Measurements from ENCODE around the gene PNPT1. TPM values are rescaled to one million over a fixed set of nuclear protein-coding genes. Genes with fewer than 3 reads are reported as not detected.
"Not testable (repeated sequence)": the region's sequence is repeated elsewhere in the genome, so short reads cannot be mapped to it uniquely, and the experiment has no call there.

Gene PNPT1
- polyA plus RNA-seq, 3 donors = 6.0 to 10.5 (median 9.5) TPM

- Histone ChIP-seq H3K27ac (ENCODE audit: low read depth in 1 of 2, low read length in 2 of 2) (no peak overlapping the region), H2AFZ (ENCODE audit: insufficient read depth, low read depth, low read length, poor library complexity, severe bottlenecking) (no peak overlapping the region), H3K4me1 (ENCODE audit: control insufficient read depth in 1 of 2, insufficient read depth in 2 of 2, low read length in 2 of 2) (no peaks in the 10 kb centered on the region), H3K9ac (ENCODE audit: insufficient read depth, low read length, poor library complexity, severe bottlenecking) (no peak overlapping the region), H3K9me3 (replicated peaks in 1 of 2; ENCODE audit: control insufficient read depth in 1 of 2, insufficient read depth in 1 of 2, low read length in 2 of 2) (no peaks in the 10 kb centered on the region), H3K4me2 (replicated peaks; ENCODE audit: extremely low read depth, low read length, poor library complexity, severe bottlenecking) (no peak overlapping the region), H3K36me3 (replicated peaks in 1 of 2; ENCODE audit: control insufficient read depth in 1 of 2, insufficient read depth in 2 of 2, low read length in 2 of 2) (peaks cover 46 to 89% of the 10 kb centered on the region in 2 donors), H3K79me2 (ENCODE audit: insufficient read depth, low read length) (peaks cover 87% of the 10 kb centered on the region), H3K4me3 (replicated peaks in 1 of 3; ENCODE audit: low read depth in 2 of 3, low read length in 3 of 3) (no peak overlapping the region), H3K27me3 (ENCODE audit: control insufficient read depth in 2 of 2, insufficient read depth in 2 of 2, low read length in 2 of 2) (no peaks in the 10 kb centered on the region), H4K20me1 (ENCODE audit: insufficient read depth, low read length) (peaks cover 92% of the 10 kb centered on the region)
- H3K36me3 Mint-ChIP-seq = peaks cover 51 to 78% of the 10 kb centered on the region in 2 donors
- intact Hi-C loops (cut with micrococcal nuclease) = no loop called here
- H3K9me3 Mint-ChIP-seq = no peaks in the 10 kb centered on the region
- DNase-seq = no peak
- no peaks in the 10 kb centered on the region for H3K27me3 Mint-ChIP-seq (ENCODE audit: low read depth in 3 of 3)
- H3K27ac Mint-ChIP-seq = no peak overlapping the region
- WGBS (ENCODE audit: insufficient coverage) = 86% methylated on average over 1 of the region's 11 CpGs
- no peak overlapping the region for H3K4me3 Mint-ChIP-seq
- TF ChIP-seq CTCF (IDR thresholded peaks at IDR 0.05) = no peak
- H3K4me1 Mint-ChIP-seq = no peaks in the 10 kb centered on the region
Measured at GRCh38 chr2:55598056-55598795, 95.4 kb downstream of the PNPT1 start.

- intact Hi-C loops (cut with micrococcal nuclease); H3K4me1 Mint-ChIP-seq; H3K27me3 Mint-ChIP-seq (ENCODE audit: low read depth in 3 of 3); H3K4me1 ChIP-seq (ENCODE audit: control insufficient read depth in 1 of 2, insufficient read depth in 2 of 2, low read length in 2 of 2); H3K4me3 Mint-ChIP-seq; H3K4me2 ChIP-seq (replicated peaks; ENCODE audit: extremely low read depth, low read length, poor library complexity, severe bottlenecking); H3K9me3 Mint-ChIP-seq; H3K27me3 ChIP-seq (ENCODE audit: control insufficient read depth in 2 of 2, insufficient read depth in 2 of 2, low read length in 2 of 2); H3K27ac ChIP-seq (ENCODE audit: low read depth in 1 of 2, low read length in 2 of 2); H3K4me3 ChIP-seq (replicated peaks in 1 of 3; ENCODE audit: low read depth in 2 of 3, low read length in 3 of 3); H3K9me3 ChIP-seq (replicated peaks in 1 of 2; ENCODE audit: control insufficient read depth in 1 of 2, insufficient read depth in 1 of 2, low read length in 2 of 2); DNase-seq; H2AFZ ChIP-seq (ENCODE audit: insufficient read depth, low read depth, low read length, poor library complexity, severe bottlenecking); H3K27ac Mint-ChIP-seq; H3K9ac ChIP-seq (ENCODE audit: insufficient read depth, low read length, poor library complexity, severe bottlenecking): not testable (repeated sequence)
- peaks cover 34 to 80% of the 10 kb centered on the region in 2 donors for H3K36me3 ChIP-seq (replicated peaks in 1 of 2; ENCODE audit: control insufficient read depth in 1 of 2, insufficient read depth in 2 of 2, low read length in 2 of 2)
- H3K36me3 Mint-ChIP-seq = peaks cover 46 to 67% of the 10 kb centered on the region in 2 donors
- peaks cover 83% of the 10 kb centered on the region for H3K79me2 ChIP-seq (ENCODE audit: insufficient read depth, low read length)
- peaks cover 90% of the 10 kb centered on the region for H4K20me1 ChIP-seq (ENCODE audit: insufficient read depth, low read length)
- no CpG with 5 or more reads among the region's 6 CpGs for WGBS (ENCODE audit: insufficient coverage)
Measured at GRCh38 chr2:55596795-55597194, 96.8 kb downstream of the PNPT1 start.

Data from CD14-positive monocyte (primary cell).